VCaP (cell line): ENCODE results near the gene BCL2L13.
"Not testable (repeated sequence)": the region's sequence is repeated elsewhere in the genome, so short reads cannot be mapped to it uniquely, and the experiment has no call there.

Experiments
- H3K27ac ChIP-seq: fragments of 450-650 bp; 2 replicates; pipeline ENCODE4 v1.5.1; 2017
- CTCF ChIP-seq: fragments of 450-650 bp; conservative IDR thresholded peaks from 2 replicates; pipeline ENCODE4 v1.5.1; 2017; ENCODE audit warnings: mild to moderate bottlenecking, moderate library complexity

The BCL2L13 gene

GRCh38 chr22:17637490-17638181, 921 bp upstream of the BCL2L13 start:
- TF ChIP-seq CTCF, result no peak
- H3K27ac ChIP-seq, result peak overlapping the region; percentile 100

DNA sequence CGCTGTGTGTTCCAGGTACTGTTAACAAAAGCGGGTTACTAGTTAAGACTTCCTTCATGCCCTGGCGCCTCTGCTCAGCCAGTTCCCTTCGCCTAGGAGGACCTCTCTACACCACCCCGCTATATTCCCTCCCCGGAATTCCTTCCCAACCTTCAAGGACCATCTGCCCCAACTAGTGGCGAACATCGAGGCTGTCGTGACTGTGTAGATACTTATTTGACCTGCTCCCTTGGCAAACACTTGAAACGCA, 450 bp upstream of the BCL2L13 start:
- peak overlapping the region; percentile 100 for H3K27ac ChIP-seq
- TF ChIP-seq CTCF, result no peak

DNA sequence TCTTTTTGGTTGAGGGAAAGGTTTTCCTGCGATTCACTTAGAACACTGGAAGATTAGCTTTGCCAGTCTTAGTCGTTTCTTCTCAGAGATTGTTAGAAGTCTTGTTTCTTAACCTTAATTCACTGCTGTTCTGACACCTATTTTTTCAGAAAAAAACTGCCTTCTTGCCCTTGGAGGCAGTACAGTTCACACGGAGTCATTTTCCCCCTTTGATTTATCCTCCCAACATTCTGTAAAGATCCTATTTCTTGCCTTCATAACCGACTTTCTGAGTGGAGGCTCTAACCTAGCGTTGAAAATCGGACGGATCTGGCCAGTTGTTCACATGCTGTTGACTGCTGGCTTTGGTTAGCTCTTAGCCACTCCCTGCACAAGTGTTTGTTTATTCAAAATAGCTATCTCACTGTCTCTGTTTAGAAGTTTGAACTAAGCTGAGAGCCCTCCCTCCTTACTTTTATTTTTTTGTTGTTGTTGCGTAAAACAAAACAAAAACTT, 737 bp downstream of the BCL2L13 start:
- peak overlapping the region; percentile 100 for H3K27ac ChIP-seq
- no peak for TF ChIP-seq CTCF

DNA sequence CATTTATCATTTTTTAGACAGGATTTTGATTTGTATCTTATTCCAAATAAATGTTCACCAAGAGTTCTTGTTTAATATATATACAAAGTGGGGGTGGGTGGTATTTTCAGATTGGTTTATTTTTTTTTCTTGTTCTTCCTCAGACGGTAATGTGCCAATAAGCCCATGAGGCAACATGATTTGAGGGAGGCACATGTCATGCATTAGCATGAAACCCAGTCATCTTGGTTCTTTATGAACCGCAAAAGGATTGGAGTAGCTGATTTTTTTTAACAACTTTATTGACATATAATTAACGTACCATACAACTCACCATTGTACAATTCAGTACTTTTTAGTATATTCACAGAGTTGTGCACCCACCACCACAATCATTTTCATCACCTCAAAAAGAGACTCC, 2.7 kb downstream of the BCL2L13 start:
- H3K27ac ChIP-seq, result peak overlapping the region; percentile 100
- no peak for TF ChIP-seq CTCF

- H3K27ac ChIP-seq, result not testable (repeated sequence)
Observed at GRCh38 chr22:17642357-17642756, 3.8 kb downstream of the BCL2L13 start.

GRCh38 chr22:17647452-17647851, 8.9 kb downstream of the BCL2L13 start:
- peak overlapping the region; percentile 82 for H3K27ac ChIP-seq
- TF ChIP-seq CTCF, result no peak

DNA sequence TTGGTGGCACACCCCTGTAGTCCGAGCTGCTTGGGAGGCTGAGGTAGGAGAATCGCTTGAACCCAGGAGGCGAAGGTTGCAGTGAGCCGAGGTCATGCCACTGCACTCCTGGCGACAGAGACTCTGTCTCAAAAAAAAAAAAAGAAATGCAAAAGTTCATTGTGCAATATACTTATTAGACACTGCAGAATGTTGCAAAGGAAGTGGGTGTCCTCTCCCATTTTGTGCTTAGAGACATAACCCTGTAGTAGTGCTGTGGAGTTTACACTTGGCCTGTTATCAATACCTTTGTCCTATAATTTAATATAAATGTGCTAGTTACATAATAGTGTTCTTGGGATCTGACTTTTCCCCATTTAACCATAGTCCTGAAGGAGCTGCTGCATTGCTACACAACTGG, 9.4 kb downstream of the BCL2L13 start:
- H3K27ac ChIP-seq, result peak overlapping the region; percentile 82
- TF ChIP-seq CTCF, result no peak

- peak overlapping the region; percentile 82 for H3K27ac ChIP-seq
- TF ChIP-seq CTCF, result no peak
Observed at GRCh38 chr22:17648569-17648968, 10.0 kb downstream of the BCL2L13 start.
